ENCODE data around the gene PEX6.
"Not testable (repeated sequence)": the region's sequence is repeated elsewhere in the genome, so short reads cannot be mapped to it uniquely, and the experiment has no call there.

PEX6 gene

GRCh38 chr6:42998205-42998604 lies 19.2 kb upstream of the PEX6 start:
- DNase-seq: not testable (repeated sequence)

- no peak for DNase-seq
Measured at GRCh38 chr6:42996513-42996912, 17.5 kb upstream of the PEX6 start.

GRCh38 chr6:42993445-42993844 lies 14.5 kb upstream of the PEX6 start:
- no peak for DNase-seq

GRCh38 chr6:42989923-42990322 lies 10.9 kb upstream of the PEX6 start:
- DNase-seq: no peak

GRCh38 chr6:42988486-42989020 lies 9.6 kb upstream of the PEX6 start:
- no peak for DNase-seq

- DNase-seq: no peak
Measured at GRCh38 chr6:42987533-42988451, 8.8 kb upstream of the PEX6 start.

- peak; percentile 5 for DNase-seq
Measured at GRCh38 chr6:42984924-42985475, 6.0 kb upstream of the PEX6 start.

- DNase-seq: peak; percentile 99
Measured at GRCh38 chr6:42984001-42984923, 5.3 kb upstream of the PEX6 start, which contains the start of gene PPP2R5D. Gene PPP2R5D (plus strand): TSS chr6:42984570. CDS start chr6:42984678, 108 bp downstream.

GRCh38 chr6:42981836-42982235 lies 2.9 kb upstream of the PEX6 start:
- DNase-seq: no peak

GRCh38 chr6:42979523-42980177 lies 669 bp upstream of the PEX6 start:
- DNase-seq: no peak

- no peak for DNase-seq
Measured at GRCh38 chr6:42978487-42978838, 518 bp downstream of the PEX6 start.

GRCh38 chr6:42974919-42975505 lies 4.0 kb downstream of the PEX6 start:
- peak; percentile 69 for DNase-seq

- DNase-seq: no peak
Measured at GRCh38 chr6:42973926-42974325, 5.1 kb downstream of the PEX6 start.

GRCh38 chr6:42971746-42972327 lies 7.1 kb downstream of the PEX6 start:
- DNase-seq: no peak

GRCh38 chr6:42970871-42971612 lies 7.9 kb downstream of the PEX6 start:
- DNase-seq: no peak

- no peak for DNase-seq
Measured at GRCh38 chr6:42969934-42970333, 9.0 kb downstream of the PEX6 start.

GRCh38 chr6:42969431-42969830 lies 9.6 kb downstream of the PEX6 start:
- no peak for DNase-seq

GRCh38 chr6:42968783-42969182 lies 10.2 kb downstream of the PEX6 start:
- DNase-seq: no peak

- DNase-seq: no peak
Measured at GRCh38 chr6:42968126-42968701, 10.8 kb downstream of the PEX6 start.

GRCh38 chr6:42967228-42967627 lies 11.8 kb downstream of the PEX6 start:
- DNase-seq: no peak

GRCh38 chr6:42966571-42966970 lies 12.4 kb downstream of the PEX6 start:
- no peak for DNase-seq
